Lung (tissue), 12 donors: ENCODE data around the gene GIMAP6. TPM values are rescaled to one million over a fixed set of nuclear protein-coding genes. Genes with fewer than 3 reads are reported as not detected.

Experiments
- ATAC-seq: fragments of 200-7000 bp; cut with Tn5 transposase; one replicate; pipeline ENCODE4 v1.9.1; 2020; ENCODE audit warnings: moderate number of reproducible peaks; ENCODE audit not compliant: insufficient read depth, low FRiP score
- DNase-seq, 3 donors: peaks; one replicate each; pipeline ENCODE4 v3.0.0-alpha.2; 2013 to 2017
- H3K27ac ChIP-seq, 2 donors: one replicate each; pipeline ENCODE4 v1.5.1; 2013; ENCODE audit warnings: mild to moderate bottlenecking in 2 of 2, moderate library complexity in 2 of 2, control low read depth in 1 of 2, inconsistent platforms in 1 of 2, low read depth in 1 of 2, low read length in 1 of 2
- H3K27me3 ChIP-seq, 3 donors: one replicate each; pipeline ENCODE4 v1.5.1; 2013; ENCODE audit warnings: low read length in 2 of 3; ENCODE audit not compliant: control insufficient read depth in 3 of 3, insufficient read depth in 3 of 3
- H3K36me3 ChIP-seq, 4 donors: one replicate each; pipeline ENCODE4 v1.5.1; 2013; ENCODE audit warnings: low read length in 4 of 4, mild to moderate bottlenecking in 1 of 4, moderate library complexity in 1 of 4; ENCODE audit not compliant: control insufficient read depth in 4 of 4, insufficient read depth in 4 of 4
- H3K4me1 ChIP-seq, 5 donors: one replicate each; pipeline ENCODE4 v1.5.1; 2013; ENCODE audit warnings: low read length in 5 of 5, mild to moderate bottlenecking in 2 of 5, moderate library complexity in 1 of 5; ENCODE audit not compliant: control insufficient read depth in 5 of 5, insufficient read depth in 5 of 5
- H3K4me3 ChIP-seq: one replicate; pipeline ENCODE4 v1.5.1; 2013; ENCODE audit warnings: mild to moderate bottlenecking, control low read depth, moderate library complexity
- H3K9ac ChIP-seq, 2 donors: one replicate each; pipeline ENCODE4 v1.5.1; 2013; ENCODE audit warnings: low read length in 2 of 2, control low read depth in 1 of 2; ENCODE audit not compliant: insufficient read depth in 1 of 2
- H3K9me3 ChIP-seq, 4 donors: one replicate each; pipeline ENCODE4 v1.5.1; 2013; ENCODE audit warnings: low read length in 3 of 4, mild to moderate bottlenecking in 1 of 4, moderate library complexity in 1 of 4; ENCODE audit not compliant: control insufficient read depth in 4 of 4, insufficient read depth in 3 of 4
- WGBS, 2 donors: extraction: QIAGEN DNeasy Blood & Tissue Kit; methylation state at CpG; one replicate each; pipeline ENCODE4 v1.1.7; 2013; 5-methylcytosine and 5-hydroxymethylcytosine counted together
- polyA plus RNA-seq, 2 donors: library from polyadenylated mRNA; stranded (reverse); fragments of 200-250 nt; gene quantifications; one replicate each; pipeline ENCODE4 v1.2.1, GENCODE V29; 2013
- total RNA-seq, 2 donors: library from RNA; depleted of rRNA in 1 of 2; stranded (reverse); fragments of >200 nt in 1 of 2; gene quantifications; one replicate each; pipeline ENCODE4 v1.2.1, GENCODE V29; 2014 to 2021
- TF ChIP-seq, protein P1 (sequence below): IDR thresholded peaks from 2 replicates; pipeline ENCODE4 v1.5.1; 2012; ENCODE audit warnings: mild to moderate bottlenecking; ENCODE audit errors: control extremely low read depth, extremely low read depth
- donor health status: control.
- donor health status: control.
- donor health status: Bipolar disorder and iron deficiency.
- donor health status: healthy.
- donor health status: DM: yes; HTN: yes; CAD: no.

GIMAP6 gene
- total and polyA plus RNA-seq, 4 donors, result 12.1 to 53.7 (median 40.0) TPM

DNA sequence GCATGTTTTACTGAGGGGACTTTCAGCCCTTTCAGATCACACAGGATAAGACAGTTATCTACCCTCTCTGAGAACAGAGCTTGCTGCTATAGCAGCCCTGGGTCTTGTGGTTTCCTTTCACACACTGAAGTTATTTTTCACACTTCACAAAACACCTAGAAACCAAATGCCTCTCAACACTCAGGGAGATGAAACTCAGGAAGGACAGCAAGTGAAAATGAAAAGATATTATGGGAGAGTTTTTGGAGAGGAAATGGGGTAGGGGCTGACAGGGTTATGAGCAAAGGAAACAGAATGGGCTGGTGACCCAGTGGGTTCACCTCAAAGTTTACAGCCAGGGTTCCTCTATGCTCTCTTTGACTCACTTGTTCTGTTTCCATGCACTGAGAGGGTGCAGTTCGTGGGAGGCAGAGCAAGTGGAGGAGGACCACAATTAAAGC, 36.3 kb upstream of the GIMAP6 start:
- peaks cover 0 to 3% (median 0%) of the 10 kb centered on the region in 5 donors for H3K4me1 ChIP-seq
- ATAC-seq (no peak), DNase-seq (no peak)
- TF ChIP-seq, protein P1, sequence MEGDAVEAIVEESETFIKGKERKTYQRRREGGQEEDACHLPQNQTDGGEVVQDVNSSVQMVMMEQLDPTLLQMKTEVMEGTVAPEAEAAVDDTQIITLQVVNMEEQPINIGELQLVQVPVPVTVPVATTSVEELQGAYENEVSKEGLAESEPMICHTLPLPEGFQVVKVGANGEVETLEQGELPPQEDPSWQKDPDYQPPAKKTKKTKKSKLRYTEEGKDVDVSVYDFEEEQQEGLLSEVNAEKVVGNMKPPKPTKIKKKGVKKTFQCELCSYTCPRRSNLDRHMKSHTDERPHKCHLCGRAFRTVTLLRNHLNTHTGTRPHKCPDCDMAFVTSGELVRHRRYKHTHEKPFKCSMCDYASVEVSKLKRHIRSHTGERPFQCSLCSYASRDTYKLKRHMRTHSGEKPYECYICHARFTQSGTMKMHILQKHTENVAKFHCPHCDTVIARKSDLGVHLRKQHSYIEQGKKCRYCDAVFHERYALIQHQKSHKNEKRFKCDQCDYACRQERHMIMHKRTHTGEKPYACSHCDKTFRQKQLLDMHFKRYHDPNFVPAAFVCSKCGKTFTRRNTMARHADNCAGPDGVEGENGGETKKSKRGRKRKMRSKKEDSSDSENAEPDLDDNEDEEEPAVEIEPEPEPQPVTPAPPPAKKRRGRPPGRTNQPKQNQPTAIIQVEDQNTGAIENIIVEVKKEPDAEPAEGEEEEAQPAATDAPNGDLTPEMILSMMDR, result no peak
- 43 to 52% methylated on average over 1 of the region's 1 CpG for WGBS, 2 donors
- no peaks in the 10 kb centered on the region for H3K36me3 ChIP-seq
- H3K4me3 ChIP-seq, result no peak overlapping the region
- peaks cover 0 to 4% (median 1%) of the 10 kb centered on the region in 4 donors for H3K9me3 ChIP-seq
- H3K27ac ChIP-seq, result no peak overlapping the region
- no peak overlapping the region for H3K9ac ChIP-seq
- no peaks in the 10 kb centered on the region for H3K27me3 ChIP-seq

DNA sequence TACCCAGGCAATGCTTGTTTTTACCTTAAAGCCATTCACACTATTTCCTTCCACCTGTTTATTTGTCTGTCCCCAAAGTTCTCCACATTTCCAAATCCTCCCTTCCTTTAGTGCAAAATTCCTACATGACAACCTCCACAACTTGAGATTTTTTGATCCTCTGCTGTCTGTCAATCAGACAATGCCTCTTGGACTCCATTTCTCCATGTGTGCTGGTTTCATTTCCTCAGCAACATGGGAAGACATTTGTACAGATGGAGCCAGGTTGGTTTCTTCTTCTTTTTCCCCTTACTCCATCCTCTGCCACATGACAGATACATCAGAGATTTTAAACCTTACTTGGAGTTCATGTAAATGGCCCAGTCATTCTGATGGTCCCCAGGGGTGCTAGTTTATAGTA, 34.2 kb upstream of the GIMAP6 start:
- no peaks in the 10 kb centered on the region for H3K27me3 ChIP-seq
- no peak overlapping the region for H3K4me3 ChIP-seq
- no peak overlapping the region for H3K27ac ChIP-seq
- TF ChIP-seq, protein P1, result no peak
- H3K4me1 ChIP-seq, result peaks cover 0 to 3% (median 0%) of the 10 kb centered on the region in 5 donors
- no peaks in the 10 kb centered on the region for H3K36me3 ChIP-seq
- H3K9me3 ChIP-seq, result peaks cover 0 to 4% (median 1%) of the 10 kb centered on the region in 4 donors
- ATAC-seq (no peak), DNase-seq (no peak)
- H3K9ac ChIP-seq, result no peak overlapping the region

DNA sequence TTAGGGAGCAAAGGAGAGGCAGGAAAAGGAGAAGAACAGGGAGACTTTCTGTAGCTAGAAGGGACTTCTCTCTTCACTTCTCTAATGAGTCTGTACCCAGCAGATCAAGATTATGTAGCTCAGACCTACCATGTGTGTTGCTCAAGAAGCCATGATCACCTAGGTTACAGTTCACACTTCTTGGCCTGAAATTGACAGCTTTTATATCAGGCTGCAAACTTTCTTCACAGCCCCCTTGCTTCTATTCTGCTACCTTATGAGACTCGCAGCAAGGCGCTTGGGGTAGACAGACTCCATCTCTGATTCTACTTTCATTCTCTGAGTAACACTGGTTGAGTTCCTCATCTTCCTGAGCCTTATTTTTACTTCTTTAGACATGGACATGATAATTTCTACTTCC, 33.7 kb upstream of the GIMAP6 start:
- TF ChIP-seq, protein P1, result no peak
- H3K9me3 ChIP-seq, result peaks cover 0 to 4% (median 1%) of the 10 kb centered on the region in 4 donors
- H3K4me3 ChIP-seq, result no peak overlapping the region
- DNase-seq (no peak), ATAC-seq (no peak)
- peak overlapping the region in 1 of 2 donors; percentile 42 for H3K27ac ChIP-seq
- 90 to 94% methylated on average over 2 of the region's 2 CpGs for WGBS, 2 donors
- peaks cover 0 to 4% (median 0%) of the 10 kb centered on the region in 5 donors for H3K4me1 ChIP-seq
- no peaks in the 10 kb centered on the region for H3K27me3 ChIP-seq
- H3K36me3 ChIP-seq, result no peaks in the 10 kb centered on the region
- H3K9ac ChIP-seq, result no peak overlapping the region
